Panc1 (cell line): ENCODE measurements around the gene GCAT. TPM values are rescaled to one million over a fixed set of nuclear protein-coding genes. Genes with fewer than 3 reads are reported as not detected.

Experiments used
- ATAC-seq: fragments of 200-7000 bp; cut with Tn5 transposase; 2 replicates; pipeline ENCODE4 v1.9.1; 2020; ENCODE audit warnings: mild to moderate bottlenecking, moderate library complexity
- BruUV-seq: library from RNA; stranded (reverse); fragments of 400-500 nt; replicated peaks from 2 replicates; lab custom pipeline; 2021; lab: Mats Ljungman, UMichigan
- CTCF ChIA-PET: fragments of 300-600 bp; sonication (Branson Sonifier 250); formaldehyde crosslinking; loops from one replicate; lab custom pipeline; 2022; ENCODE audit warnings: antibody characterized with exemption; lab: Charles Lee
- POLR2A ChIA-PET: fragments of 300-600 bp; sonication (Branson Sonifier 250); formaldehyde crosslinking; loops from one replicate; lab custom pipeline; 2022; ENCODE audit warnings: antibody characterized with exemption; lab: Charles Lee
- DNase-seq: peaks from one replicate; pipeline ENCODE4 v3.0.0-alpha.2; 2010; ENCODE audit warnings: low read depth, low spot score
- H3K27ac ChIP-seq: 2 replicates; pipeline ENCODE4 v1.5.1; 2011; ENCODE audit warnings: mild to moderate bottlenecking, low read length, inconsistent platforms
- H3K27me3 ChIP-seq: fragments of 200-500 bp; sonication (Bioruptor generic); 2 replicates; pipeline ENCODE4 v1.6.0; 2014; ENCODE audit warnings: low read length, inconsistent platforms; ENCODE audit not compliant: control insufficient read depth, insufficient read depth
- H3K36me3 ChIP-seq: fragments of 200-500 bp; sonication (Bioruptor generic); 2 replicates; pipeline ENCODE4 v1.5.1; 2014; ENCODE audit warnings: inconsistent platforms, mild to moderate bottlenecking, low read length, moderate library complexity; ENCODE audit not compliant: control insufficient read depth, insufficient read depth
- H3K4me1 ChIP-seq: 2 replicates; pipeline ENCODE4 v1.5.1; 2011; ENCODE audit warnings: inconsistent platforms, mild to moderate bottlenecking, low read length, moderate library complexity; ENCODE audit not compliant: control insufficient read depth, insufficient read depth
- H3K4me3 ChIP-seq, 2 experiments: 2 replicates each; pipeline ENCODE4 v1.5.1; 2011 to 2012; ENCODE audit warnings: low read depth in 2 of 2, low read length in 2 of 2, mild to moderate bottlenecking in 2 of 2, inconsistent platforms in 1 of 2, moderate library complexity in 1 of 2
- H3K9me3 ChIP-seq: fragments of 200-500 bp; sonication (Bioruptor generic); 2 replicates; pipeline ENCODE4 v1.5.1; 2014; ENCODE audit warnings: low read depth, mild to moderate bottlenecking, inconsistent platforms, low read length, moderate library complexity; ENCODE audit not compliant: control insufficient read depth, insufficient read depth
- CTCF ChIP-seq: fragments of 450-650 bp; IDR thresholded peaks from 2 replicates; pipeline ENCODE4 v1.5.1; 2017; ENCODE audit warnings: mild to moderate bottlenecking
- POLR2AphosphoS5 ChIP-seq: IDR thresholded peaks from 2 replicates; pipeline ENCODE4 v1.6.1; 2012; ENCODE audit warnings: mild to moderate bottlenecking, low read depth, low read length, moderate library complexity
- REST ChIP-seq, 2 experiments: IDR thresholded peaks; 2 replicates each; pipeline ENCODE4 v1.6.1; 2011 to 2012; ENCODE audit warnings: low read depth in 2 of 2, control low read depth in 1 of 2, low read length in 1 of 2, mild to moderate bottlenecking in 1 of 2, moderate library complexity in 1 of 2; ENCODE audit not compliant: insufficient read depth in 1 of 2
- SIN3A ChIP-seq: IDR thresholded peaks from 2 replicates; pipeline ENCODE4 v1.6.1; 2012; ENCODE audit warnings: low read depth, mild to moderate bottlenecking, low read length, moderate library complexity, borderline replicate concordance; ENCODE audit not compliant: insufficient read depth
- TCF7L2 ChIP-seq: IDR thresholded peaks from 2 replicates; pipeline ENCODE4 v1.6.1; 2011; ENCODE audit warnings: mild to moderate bottlenecking, low read depth, low read length, inconsistent platforms
- in situ Hi-C: cut with HindIII; loops from 2 replicates; pipeline ENCODE4 v1.10.0; 2016; ENCODE audit warnings: low sequenced_read_pairs, low pct_unique_long_range_greater_than_20kb
- intact Hi-C: fragments of 100-400 bp; cut with micrococcal nuclease; formaldehyde crosslinking; loops from one replicate; pipeline ENCODE4 v1.10.0; 2022; ENCODE audit not compliant: unreplicated experiment
- microRNA-seq: library from miRNA; unstranded; fragments of <30 nt; microRNA quantifications from one replicate; pipeline ENCODE4 v1.1.0, GENCODE V29; 2020; ENCODE audit not compliant: unreplicated experiment
- total RNA-seq: library from RNA; stranded (reverse); gene quantifications from one replicate; pipeline ENCODE4 v1.2.1, GENCODE V29; 2021; ENCODE audit not compliant: unreplicated experiment

Gene GCAT
- total RNA-seq, 1 experiment from 2014 or later = 11.2 TPM

- Histone ChIP-seq H3K9me3 (no peaks in the 10 kb centered on the region), H3K4me1 (no peaks in the 10 kb centered on the region), H3K27me3 (no peaks in the 10 kb centered on the region), H3K4me3 (no peak overlapping the region), H3K36me3 (peaks cover 25% of the 10 kb centered on the region), H3K27ac (no peak overlapping the region)
- TF ChIP-seq TCF7L2 (no peak), SIN3A (no peak), POLR2AphosphoS5 (no peak), CTCF (no peak), REST (IDR thresholded peaks at IDR 0.05; ENCODE audit: insufficient read depth in 1 of 2, low read depth in 2 of 2, low read length in 1 of 2) (no peak)
- no peak for DNase-seq
- in situ Hi-C loops (no loop called here), intact Hi-C loops (no loop called here)
- ATAC-seq = no peak
- CTCF ChIA-PET = no interaction called here
- POLR2A ChIA-PET = interaction anchor here (1.0 kb wide), 1 partner anchor 10 kb away, joined by 4 read pairs; no protein-coding TSS in a partner anchor
- BruUV-seq = no TSS peak
Measured at GRCh38 chr22:37865510-37865909, 57.8 kb downstream of the GCAT start.

Small RNA genes lying within 50 kb of the gene (microRNA-seq; reads per million reads assigned to microRNA genes)
- gene MIR659 = not detected

Other genes starting within 250 kb of the GCAT start
- 62.5 TPM for gene CDC42EP1, start 247.5 kb upstream of the GCAT start, total RNA-seq
- gene LGALS2, start 227.8 kb upstream of the GCAT start, total RNA-seq = not detected
- 45.4 TPM for gene GGA1, start 199.1 kb upstream of the GCAT start, total RNA-seq
- 6.8 TPM for gene SH3BP1, start 168.3 kb upstream of the GCAT start, total RNA-seq
- gene PDXP, start 149.2 kb upstream of the GCAT start, total RNA-seq = 17.6 TPM
- 1,518 TPM for gene LGALS1, start 132.3 kb upstream of the GCAT start, total RNA-seq
- gene NOL12, start 121.6 kb upstream of the GCAT start, total RNA-seq = 32.7 TPM
- gene TRIOBP, start 110.9 kb upstream of the GCAT start, total RNA-seq = 50.5 TPM
- gene GALR3, start 15.4 kb downstream of the GCAT start, total RNA-seq = not detected
- 28.1 TPM for gene ANKRD54, start 36.4 kb downstream of the GCAT start, total RNA-seq
- 211 TPM for gene EIF3L, start 41.5 kb downstream of the GCAT start, total RNA-seq
- 34.5 TPM for gene MICALL1, start 98.4 kb downstream of the GCAT start, total RNA-seq
- gene C22orf23, start 145.7 kb downstream of the GCAT start, total RNA-seq = 0.49 TPM
- gene POLR2F, start 145.8 kb downstream of the GCAT start, total RNA-seq = 89.7 TPM
- gene SOX10, start 176.6 kb downstream of the GCAT start, total RNA-seq = not detected
- gene PICK1, start 249.5 kb downstream of the GCAT start, total RNA-seq = 21.3 TPM